A673 (cell line): ENCODE data around the gene WWTR1.

ENCODE experiments used
- EZH2 ChIP-seq: fragments of 200-600 bp; sonication (generic); IDR thresholded peaks from 2 replicates; pipeline ENCODE4 v1.6.1; 2017; ENCODE audit warnings: borderline replicate concordance, low read depth, mild to moderate bottlenecking, mixed read lengths, antibody characterized with exemption, low read length; ENCODE audit not compliant: poor library complexity, severe bottlenecking
- TF ChIP-seq, protein P1 (sequence below): fragments of 300-800, 200-600 bp; sonication (generic); conservative IDR thresholded peaks from 2 replicates; pipeline ENCODE4 v1.5.1; 2017; ENCODE audit warnings: low read depth, mild to moderate bottlenecking, antibody characterized with exemption, low read length, moderate library complexity, mixed read lengths

DNA sequence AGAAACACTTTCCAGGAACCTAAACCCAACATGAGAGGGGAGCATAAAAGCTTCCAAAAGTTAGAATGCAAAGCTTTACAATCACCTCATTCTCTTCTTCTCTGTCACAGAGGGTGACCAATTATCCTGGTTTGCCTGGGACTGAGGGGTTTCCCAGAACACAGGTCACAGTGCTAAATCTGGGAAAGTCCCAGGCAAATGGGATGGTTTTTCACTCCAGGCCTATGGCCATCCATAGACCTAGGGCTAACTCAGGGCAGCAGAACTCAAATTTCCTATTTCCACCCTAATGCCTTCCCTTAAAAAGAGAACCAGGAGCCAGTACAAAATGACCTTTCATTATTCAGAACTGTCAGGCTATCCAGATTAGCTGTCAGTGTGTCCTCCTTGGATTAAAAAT lies 106.3 kb downstream of the WWTR1 start:
- no peak for TF ChIP-seq EZH2
- TF ChIP-seq, protein P1, sequence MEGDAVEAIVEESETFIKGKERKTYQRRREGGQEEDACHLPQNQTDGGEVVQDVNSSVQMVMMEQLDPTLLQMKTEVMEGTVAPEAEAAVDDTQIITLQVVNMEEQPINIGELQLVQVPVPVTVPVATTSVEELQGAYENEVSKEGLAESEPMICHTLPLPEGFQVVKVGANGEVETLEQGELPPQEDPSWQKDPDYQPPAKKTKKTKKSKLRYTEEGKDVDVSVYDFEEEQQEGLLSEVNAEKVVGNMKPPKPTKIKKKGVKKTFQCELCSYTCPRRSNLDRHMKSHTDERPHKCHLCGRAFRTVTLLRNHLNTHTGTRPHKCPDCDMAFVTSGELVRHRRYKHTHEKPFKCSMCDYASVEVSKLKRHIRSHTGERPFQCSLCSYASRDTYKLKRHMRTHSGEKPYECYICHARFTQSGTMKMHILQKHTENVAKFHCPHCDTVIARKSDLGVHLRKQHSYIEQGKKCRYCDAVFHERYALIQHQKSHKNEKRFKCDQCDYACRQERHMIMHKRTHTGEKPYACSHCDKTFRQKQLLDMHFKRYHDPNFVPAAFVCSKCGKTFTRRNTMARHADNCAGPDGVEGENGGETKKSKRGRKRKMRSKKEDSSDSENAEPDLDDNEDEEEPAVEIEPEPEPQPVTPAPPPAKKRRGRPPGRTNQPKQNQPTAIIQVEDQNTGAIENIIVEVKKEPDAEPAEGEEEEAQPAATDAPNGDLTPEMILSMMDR, result no peak
